NCI-H446 treated with DMSO at 0.1 percent for 48 hours (cell line): ENCODE results near the gene FBXW8.

Experiments used
- DNase-seq: peaks from one replicate; lab custom pipeline; 2025; lab: John Stamatoyannopoulos, UW

The FBXW8 gene

DNA sequence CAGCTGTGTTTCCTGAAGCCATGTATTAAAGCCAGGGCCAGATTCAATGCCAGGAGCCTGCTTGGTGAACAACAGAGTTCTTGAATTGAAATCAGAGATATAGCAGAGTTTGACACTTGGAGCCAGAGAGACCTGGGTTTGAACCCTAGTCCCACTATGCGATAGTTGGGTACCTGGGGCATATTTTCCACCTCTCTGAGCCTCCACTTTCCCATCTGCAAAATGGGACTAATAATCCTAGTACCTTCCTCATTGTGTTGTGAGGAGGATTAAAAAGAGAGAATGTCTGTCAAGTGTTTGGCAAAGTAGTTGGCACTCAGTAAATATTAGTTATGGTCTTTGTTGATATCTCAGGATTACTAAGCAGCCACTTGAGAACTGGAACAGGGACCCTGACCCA, 23.5 kb upstream of the FBXW8 start:
- no peak for DNase-seq

DNA sequence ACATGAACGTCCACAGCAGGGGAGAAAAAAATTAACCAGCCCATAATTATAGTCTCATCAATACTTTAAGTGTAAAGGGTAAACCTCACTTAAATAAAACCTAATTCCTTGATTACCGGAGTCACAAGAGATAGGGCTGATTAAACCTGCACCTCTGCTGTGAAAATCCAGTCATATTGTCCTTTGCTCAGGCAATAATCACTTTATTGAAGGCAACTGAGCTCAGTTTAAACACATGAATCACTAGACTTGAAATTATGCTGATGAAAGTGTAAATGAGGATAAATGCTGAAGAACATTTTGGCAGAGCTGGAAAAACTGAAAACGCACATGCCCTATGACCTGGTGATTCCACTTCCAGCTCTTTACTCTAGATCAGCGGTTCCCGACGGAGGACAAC, 22.9 kb upstream of the FBXW8 start:
- DNase-seq = no peak

DNA sequence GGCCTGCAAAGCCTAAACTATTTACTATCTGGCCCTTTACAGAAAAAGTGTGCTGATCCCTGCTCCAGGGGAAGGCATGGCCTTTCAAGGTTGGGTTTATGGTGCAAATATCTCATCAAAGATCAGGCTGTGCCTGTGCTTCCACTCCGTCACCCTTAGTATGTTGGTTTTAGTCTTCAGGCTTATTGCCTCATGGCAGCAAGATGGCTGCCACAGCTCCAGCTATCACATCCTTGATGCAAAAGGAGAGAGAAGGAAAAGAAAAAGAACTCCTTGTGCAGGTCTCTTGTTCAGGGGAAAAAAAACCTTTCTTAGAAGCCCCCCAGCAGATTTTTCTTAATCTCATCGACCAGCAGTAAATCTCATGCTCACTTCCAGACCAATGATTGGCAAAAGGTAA, 20.4 kb upstream of the FBXW8 start:
- no peak for DNase-seq

DNA sequence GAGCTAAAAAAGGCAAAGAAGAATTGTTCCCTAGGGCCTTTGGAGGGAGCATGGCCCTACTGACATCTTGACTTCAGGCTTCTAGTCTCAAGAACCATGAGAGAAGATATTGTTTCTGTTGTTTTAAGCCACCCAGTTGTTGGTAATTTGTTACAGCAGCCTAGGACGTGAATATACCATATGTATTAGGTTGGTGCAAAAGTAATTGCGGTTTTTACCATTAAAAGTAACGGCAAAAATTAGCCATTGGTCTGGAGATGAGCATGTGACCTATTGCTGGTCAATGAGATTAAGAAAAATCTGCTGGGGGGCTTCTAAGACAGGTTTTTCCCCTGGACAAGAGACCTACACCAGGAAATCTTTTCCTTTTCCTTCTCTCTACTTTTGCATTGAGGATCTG, 19.7 kb upstream of the FBXW8 start:
- DNase-seq = no peak

DNA sequence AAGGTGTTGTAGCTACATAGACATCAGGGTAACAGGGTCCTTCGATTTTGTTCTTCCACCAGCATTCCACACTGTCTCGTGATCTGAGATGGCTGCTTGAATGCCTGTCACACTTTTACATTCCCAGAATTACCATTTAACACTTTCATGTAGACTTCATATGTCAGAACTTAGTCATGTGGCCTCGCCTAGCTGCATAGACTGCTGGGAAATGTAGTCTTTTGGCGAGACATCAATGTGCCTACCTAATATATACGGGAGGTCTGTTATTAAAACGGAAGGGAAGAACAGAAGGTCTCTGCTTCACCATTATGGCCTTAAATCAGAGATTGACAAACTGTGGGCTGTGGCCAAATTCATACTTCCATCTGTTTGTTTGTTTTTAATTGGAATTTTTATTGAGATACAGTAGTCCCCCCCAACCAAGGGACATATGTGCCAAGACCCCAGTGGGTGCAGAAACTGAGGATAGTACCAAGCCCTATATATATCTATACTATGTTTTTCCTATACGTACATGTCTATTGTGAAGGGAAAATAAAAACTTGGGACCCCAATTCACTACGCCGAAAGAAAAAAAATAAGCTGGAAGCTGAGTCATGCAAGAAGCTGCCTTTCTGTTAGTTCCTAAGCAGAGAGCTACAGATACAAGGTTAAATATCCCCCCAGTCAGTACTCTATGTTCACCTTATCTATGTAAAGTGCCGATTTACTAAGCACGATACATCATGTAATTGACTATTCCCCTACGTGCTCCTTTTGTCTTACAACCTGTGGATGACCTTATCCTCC, 18.2 kb upstream of the FBXW8 start:
- no peak for DNase-seq

DNA sequence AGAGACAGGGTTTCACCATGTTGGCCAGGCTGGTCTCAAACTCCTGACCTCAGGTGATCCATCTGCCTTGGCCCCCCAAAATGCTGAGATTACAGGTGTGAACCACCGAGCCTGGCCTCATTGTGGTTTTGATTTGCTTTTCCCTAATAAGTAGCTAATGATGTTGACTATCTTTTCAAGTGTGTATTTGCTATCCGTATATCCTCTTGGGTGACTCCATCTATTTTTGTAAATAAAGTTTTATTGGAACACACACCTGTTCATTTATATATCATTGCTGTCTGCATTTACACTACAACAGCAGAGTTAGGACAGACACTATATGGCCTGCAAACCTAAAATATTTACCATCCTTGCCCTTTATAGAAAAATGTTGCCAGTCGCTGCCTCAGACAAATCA, 15.8 kb upstream of the FBXW8 start:
- no peak for DNase-seq

DNA sequence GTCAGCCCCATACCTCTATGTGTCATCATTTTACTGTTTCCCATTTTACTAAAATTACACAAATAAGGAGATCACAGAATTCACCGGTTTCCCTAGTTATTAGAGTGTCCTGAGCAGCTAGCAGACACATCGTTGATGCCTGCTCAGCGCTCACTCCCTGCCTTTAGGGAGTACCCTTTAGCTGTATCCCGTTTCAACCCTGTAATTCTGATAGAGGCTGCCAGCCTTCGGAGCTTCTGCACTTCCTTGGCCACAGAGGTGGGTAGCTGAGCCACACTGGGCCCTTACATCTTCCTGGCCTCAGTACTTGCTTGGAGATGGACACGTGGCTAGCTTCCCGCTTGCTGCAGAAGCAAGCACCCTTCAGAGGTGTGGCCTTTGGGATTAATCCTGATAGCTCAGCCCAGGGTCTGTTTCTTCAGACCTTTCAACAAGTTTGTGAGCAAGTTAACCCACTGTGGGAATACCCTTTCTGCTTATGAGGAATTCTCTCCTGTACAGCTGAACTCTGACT, 14.3 kb upstream of the FBXW8 start:
- no peak for DNase-seq

DNA sequence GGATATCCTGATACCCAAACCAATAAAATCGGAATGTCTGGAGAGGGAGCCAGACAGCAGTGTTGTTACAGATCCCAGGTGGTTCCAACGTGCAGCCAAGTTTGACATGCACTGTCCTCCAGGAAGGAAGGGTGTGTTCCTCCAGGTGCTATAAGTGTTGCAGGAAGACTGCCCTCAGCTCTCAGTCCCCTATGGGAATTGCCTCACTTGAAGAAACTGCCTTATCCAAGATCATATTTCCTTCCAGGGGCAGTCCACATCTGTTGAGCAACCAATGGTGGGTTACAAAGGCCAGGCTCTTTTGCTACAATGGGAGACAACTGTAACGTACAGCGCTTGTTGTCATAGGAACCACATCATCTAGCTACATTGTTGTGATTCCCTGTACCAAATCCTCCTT, 13.3 kb upstream of the FBXW8 start:
- DNase-seq = no peak

DNA sequence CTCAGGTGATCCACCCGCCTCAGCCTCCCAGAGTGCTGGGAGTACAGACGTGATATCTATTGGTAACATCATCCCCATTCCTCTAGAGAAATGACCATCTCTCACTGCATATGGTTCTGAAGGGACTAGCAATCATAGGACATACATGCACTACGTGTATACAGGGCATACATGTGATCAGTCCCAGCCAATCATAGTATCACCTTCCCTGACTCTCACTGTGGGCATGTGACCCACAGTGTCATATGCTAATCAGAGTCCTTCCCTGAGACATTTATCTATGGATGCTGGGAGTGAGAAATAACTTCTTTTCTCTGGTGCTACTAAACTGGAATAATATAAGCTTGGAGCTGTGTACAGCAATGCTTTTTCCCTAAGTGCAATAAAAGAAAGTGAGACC, 12.1 kb upstream of the FBXW8 start:
- DNase-seq = no peak

DNA sequence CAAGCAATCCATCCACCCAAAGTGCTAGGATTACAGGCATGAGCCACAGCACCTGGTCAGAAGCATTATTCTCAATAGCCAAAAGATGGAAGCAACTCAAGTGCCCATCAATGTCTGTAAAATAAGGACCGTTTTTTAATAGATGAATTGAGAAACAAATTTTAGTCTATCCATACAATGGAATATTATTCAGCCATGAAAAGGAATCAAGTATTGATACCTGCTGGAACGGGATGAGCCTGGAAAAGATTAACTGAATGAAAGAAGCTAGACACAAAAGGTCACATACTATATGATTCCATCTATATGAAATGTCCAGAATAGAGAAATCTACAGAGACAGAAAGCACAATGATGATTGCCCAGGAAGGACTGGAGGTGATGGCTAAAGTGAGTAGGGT, 9.1 kb upstream of the FBXW8 start:
- no peak for DNase-seq

DNA sequence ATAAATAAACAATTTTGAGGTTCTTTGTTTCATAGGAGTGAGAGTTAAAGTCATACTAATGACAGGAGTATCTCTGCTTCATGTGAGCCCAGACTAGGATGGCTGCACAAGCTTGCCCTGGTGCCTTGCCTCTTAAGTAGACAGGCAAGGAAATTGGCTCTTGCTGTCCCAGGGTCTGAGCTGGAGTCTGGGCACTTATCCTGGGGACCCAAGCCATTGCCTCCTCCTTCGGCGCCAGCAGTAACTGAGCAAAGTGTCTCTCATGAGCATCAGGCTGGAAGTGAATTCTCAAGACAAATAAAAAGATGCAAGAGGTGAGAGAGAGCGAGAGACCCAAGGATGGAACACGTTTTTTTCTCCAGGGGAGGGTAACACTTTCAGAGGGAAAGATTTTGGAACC, 6.9 kb upstream of the FBXW8 start:
- no peak for DNase-seq

DNA sequence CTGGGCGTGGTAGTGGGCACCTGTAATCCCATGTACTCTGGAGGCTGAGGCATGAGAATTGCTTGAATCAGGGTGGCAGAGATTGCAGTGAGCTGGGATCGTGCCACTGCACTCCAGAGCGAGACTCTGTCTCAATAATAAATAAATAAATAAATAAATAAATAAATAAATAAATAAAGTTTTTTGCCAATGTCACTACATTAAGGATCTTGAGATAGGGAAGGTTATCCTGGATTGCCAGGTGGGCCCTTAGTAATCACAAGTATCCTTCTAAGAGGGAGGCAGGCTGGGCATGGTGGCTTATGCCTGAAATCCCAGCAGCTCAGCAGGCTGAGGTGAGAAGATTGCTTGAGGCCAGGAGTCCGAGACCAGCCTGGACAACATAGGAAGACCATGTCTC, 4.5 kb upstream of the FBXW8 start:
- DNase-seq = no peak

DNA sequence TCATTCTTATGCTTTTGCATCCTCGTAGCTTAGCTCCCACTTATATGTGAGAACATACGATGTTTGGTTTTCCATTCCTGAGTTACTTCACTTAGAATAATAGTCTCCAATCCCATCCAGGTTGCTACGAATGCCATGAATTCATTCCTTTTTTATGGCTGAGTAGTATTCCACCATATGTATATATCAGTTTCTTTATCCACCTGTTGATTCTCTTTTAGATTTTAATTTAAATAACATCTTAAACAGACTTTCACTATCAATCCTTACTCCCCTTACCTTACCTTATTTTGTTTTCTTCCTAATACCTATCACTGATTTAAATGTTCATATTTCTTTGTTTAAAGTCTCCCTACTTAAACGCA, 488 bp upstream of the FBXW8 start:
- DNase-seq = no peak

DNA sequence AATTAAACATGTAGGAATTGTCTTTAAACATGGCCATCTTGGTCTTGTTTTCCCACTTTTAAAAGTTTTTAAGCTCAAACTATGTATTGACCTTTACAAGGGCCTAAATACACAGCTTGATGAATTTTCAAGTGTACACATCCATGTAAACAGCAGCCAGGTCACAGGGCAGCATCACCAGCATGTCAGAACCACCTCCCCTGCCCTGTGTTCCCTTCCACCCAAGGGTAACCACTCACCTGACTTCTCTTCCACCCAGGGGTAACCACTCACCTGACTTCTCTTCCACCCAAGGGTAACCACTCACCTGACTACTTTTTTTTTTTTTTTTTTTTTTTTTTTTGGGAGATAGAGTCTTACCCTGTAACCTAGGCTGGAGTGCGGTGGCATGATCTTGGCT, 4.6 kb downstream of the FBXW8 start:
- DNase-seq = no peak

DNA sequence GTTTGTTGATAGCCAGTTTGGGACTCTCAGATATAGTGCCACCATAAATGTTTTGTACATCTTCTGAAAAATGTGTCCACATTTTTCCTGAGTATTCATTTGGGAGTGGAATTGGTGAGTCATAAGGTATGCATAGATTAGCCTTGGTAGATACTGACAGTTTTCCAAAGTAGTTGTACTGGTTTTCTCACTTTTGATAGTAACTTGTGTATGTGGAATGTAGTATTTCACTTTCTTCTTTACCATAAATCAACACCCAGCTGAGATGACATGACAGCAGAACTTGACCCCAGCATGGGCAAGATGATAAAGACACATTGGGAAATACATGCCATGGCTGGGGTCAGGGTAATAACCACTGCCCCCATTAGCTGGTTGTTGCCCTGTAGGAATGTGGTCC, 5.4 kb downstream of the FBXW8 start:
- no peak for DNase-seq

DNA sequence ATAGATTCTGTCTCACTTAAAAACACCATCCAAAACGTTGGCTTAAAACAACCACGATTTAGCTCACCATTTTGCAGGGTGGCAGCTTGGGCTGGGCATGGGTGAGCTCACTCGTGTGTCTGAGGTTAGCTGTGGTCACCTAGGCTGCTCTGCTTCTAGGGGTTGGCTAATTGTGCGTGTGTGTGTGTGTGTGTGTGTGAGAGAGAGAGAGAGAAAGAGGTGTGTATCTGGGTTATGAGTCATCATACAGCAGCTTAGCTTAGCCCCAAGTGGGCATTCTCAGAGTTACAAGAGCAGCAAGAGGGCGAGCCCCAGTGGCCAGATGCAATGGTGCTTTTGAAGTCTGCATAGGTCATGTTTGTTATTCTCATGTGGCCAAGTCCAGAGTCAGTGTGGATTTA, 6.0 kb downstream of the FBXW8 start:
- no peak for DNase-seq

DNA sequence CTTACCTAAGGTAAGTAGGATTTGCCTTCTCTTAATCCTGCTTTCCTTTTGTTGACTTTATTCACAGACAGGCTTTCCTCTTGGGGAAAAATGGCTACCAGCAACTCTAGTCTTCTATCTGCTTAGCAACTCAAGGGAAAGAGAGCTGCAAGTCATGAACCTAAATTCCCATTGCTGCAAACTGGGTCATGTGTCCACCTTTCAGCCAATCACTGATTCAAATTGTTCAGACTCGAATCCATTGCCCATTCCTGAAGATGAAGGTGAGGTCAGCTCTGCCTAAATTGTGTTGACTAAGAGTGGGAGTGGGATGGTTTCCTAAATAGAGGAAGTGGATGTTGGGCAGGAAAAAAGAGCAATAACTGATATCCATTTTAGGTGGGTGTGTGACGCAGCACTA, 7.7 kb downstream of the FBXW8 start:
- no peak for DNase-seq

DNA sequence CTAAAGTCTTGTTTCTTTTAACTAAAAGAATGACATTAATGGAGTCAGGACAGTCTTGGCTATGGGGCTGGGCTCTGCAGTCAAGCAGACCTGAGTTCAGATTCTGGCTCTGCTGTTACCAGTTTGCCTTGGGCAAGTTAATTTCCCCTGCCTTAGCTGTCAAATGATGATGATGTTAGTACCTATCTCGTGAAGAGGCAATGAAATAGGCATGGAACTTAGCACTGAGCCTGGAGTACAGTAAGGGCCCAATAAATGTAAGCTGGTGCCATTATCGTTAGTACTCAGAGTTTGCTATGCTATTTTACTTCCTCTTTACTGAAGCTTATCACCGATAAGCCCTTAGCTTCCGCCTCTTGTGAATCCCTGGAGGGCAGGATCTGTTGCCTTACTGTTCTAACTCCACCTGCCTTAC, 8.5 kb downstream of the FBXW8 start:
- DNase-seq = no peak

DNA sequence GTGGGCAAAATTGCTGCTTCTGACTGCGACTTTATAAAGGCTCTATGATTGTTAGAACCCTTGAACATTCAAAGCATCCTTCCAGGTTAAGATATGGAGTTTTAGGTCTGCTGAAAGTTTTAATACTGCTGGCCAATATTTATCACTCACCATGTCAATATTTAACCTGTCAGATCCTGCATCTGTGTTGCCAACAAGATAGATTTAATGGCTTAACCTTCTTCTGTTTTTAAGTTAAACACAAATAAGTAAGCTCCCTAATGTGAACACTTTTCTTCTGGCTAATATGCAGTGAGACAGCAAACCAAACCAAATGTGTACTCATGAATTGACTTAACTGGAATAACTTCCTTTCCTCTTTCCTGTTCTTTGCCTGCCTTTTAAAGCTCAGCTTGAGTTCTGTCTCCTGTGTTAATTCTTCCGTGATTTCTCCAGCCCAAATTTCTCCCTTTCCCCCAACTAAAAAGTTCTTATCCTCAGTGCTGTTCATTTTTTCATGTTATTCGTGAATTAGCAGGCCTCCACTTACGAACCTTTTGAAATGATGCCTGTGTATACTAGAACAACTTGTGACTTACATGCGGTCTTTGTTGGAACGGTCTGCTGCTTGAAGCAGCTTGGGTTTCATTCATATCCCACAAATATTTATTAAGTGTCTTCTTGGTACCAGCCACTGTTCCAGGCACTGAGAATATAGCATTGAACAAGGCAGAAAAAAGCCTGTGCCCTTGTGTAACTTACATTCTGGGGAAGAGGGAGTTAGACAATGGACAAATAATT, 9.1 kb downstream of the FBXW8 start:
- no peak for DNase-seq

DNA sequence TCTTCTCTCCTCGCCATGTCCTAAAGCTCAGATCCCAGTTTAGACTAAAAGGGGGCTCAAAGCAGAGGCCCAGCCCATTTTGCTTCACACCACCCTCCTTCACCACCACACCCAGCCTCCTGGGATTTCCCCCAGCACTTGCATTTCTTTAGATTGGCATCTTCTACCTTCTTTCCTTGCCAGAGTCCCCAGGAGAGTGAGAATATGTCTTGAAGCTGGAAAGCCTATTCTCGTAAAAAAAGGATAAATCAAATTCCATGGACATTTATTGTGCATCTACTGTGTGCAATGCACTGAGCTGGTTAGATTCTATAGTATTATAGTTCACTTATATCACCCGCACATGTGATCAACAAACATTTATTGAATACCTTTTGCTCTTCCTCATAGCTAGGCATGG, 10.2 kb downstream of the FBXW8 start:
- no peak for DNase-seq

DNA sequence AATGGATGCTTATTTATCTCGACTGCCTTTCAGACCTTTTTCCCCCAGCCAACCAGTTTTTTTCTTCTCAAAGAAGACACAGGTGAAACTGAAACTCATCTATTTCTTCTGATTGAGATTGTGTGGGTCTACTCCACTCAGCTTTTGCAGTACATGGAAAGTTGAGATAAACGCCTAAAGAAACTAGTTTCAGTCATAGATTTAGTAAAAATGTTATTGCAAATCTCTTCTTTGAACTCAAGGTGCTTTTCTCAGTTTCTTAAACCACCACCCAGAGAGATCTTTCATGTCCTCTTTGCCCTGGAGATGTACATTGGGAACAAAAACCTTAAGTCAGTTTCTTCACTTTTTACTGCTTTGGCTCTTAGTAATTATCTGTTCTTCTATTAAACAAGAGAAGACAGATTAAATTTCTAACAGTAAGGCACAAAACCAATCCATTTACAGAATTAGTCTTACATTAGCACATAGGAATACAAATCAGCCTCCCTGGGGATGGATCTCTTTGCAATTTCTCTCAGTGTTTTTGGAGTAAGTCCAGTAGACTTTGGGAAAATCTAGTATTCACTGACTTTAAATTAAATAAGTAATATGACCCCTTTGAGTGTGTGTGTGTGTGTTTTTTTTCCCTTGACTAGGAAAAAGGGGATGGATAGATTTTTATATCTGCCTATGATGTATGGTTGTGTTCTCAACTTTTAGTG, 11.6 kb downstream of the FBXW8 start:
- DNase-seq = no peak

DNA sequence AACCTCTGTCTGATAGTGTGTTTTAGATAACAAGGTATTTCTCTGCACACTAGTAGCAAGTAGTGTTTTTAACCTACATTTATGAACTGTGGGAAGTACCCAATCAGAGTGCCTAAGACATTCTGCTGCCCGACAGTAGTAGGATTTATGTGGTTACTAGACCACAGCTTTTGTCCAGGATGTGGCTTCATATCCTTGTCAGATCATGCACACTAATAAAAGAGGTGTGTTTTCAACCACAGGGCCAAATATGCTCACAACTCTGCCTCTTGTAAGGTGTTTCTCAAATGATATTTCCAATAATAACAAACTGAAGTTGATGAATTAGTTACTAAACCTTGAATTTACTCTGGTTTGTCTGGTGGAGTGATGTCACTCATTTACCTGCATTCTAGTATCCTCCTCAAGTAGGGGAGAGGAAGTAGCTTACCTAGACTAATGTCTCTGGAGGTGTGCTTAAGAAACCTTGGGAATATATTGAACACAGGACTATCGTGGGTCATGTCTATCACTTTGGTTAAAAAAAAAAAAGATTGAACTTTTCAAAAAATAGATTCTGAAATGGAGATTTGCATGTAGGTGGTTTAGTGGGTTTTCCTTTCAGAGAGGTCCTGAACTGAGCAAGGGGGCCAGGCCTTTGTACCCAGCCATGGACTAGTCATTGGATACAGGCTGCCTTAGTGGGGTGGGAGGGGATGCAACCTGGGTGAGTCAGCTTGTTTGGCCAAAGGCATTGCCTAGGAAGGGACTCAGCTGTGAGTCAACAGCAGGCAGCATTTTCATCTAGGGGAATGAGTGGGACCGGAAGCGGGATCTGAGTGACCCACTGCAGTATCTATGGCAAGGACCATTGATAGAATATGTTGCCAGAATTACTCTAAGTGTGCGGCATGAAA, 14.1 kb downstream of the FBXW8 start:
- no peak for DNase-seq
